Astrocyte (in vitro differentiated cells and primary cell): ENCODE results near the gene LRG1.

Experiments used
- EZH2 ChIP-seq: IDR thresholded peaks from 2 replicates; pipeline ENCODE4 v1.6.1; 2012; ENCODE audit warnings: mild to moderate bottlenecking, low read length, inconsistent platforms; ENCODE audit not compliant: insufficient read depth
- TF ChIP-seq, protein P1 (sequence below): IDR thresholded peaks from 2 replicates; pipeline ENCODE4 v1.5.1; 2011; ENCODE audit warnings: low read depth, mild to moderate bottlenecking, inconsistent platforms, low read length, moderate library complexity; ENCODE audit not compliant: insufficient read depth

GRCh38 chr19:4517451-4518057 is 22.3 kb downstream of the LRG1 start:
- no peak for TF ChIP-seq EZH2
- TF ChIP-seq, protein P1, sequence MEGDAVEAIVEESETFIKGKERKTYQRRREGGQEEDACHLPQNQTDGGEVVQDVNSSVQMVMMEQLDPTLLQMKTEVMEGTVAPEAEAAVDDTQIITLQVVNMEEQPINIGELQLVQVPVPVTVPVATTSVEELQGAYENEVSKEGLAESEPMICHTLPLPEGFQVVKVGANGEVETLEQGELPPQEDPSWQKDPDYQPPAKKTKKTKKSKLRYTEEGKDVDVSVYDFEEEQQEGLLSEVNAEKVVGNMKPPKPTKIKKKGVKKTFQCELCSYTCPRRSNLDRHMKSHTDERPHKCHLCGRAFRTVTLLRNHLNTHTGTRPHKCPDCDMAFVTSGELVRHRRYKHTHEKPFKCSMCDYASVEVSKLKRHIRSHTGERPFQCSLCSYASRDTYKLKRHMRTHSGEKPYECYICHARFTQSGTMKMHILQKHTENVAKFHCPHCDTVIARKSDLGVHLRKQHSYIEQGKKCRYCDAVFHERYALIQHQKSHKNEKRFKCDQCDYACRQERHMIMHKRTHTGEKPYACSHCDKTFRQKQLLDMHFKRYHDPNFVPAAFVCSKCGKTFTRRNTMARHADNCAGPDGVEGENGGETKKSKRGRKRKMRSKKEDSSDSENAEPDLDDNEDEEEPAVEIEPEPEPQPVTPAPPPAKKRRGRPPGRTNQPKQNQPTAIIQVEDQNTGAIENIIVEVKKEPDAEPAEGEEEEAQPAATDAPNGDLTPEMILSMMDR, result no peak
